ENCODE results near the gene ZCRB1. TPM values are rescaled to one million over a fixed set of nuclear protein-coding genes. Genes with fewer than 3 reads are reported as not detected.

ZCRB1 gene
- polyA plus RNA-seq, 2 donors, result 19.1 to 23.9 TPM

- no peak overlapping the region for H3K27ac ChIP-seq (ENCODE audit: low read depth in 2 of 2, low read length in 1 of 2)
- H3K9me3 ChIP-seq (ENCODE audit: control insufficient read depth in 2 of 2, insufficient read depth in 1 of 2, low read depth in 1 of 2, low read length in 1 of 2), result no peaks in the 10 kb centered on the region
- H3K36me3 ChIP-seq (ENCODE audit: control insufficient read depth in 2 of 2, insufficient read depth in 2 of 2, low read length in 1 of 2), result no peaks in the 10 kb centered on the region
- H3K4me3 ChIP-seq (ENCODE audit: low read depth in 1 of 2, low read length in 2 of 2), result no peak overlapping the region
- H3K27me3 ChIP-seq (ENCODE audit: control insufficient read depth in 1 of 2, insufficient read depth in 2 of 2, low read length in 2 of 2), result no peaks in the 10 kb centered on the region
- no peaks in the 10 kb centered on the region for H3K4me1 ChIP-seq (ENCODE audit: control insufficient read depth in 2 of 2, insufficient read depth in 2 of 2, low read length in 1 of 2)
Measured at GRCh38 chr12:42283739-42284138, 42.2 kb downstream of the ZCRB1 start.

- 77 to 85% methylated on average over 2 of the region's 2 CpGs for WGBS, 2 donors
- H3K27ac ChIP-seq (ENCODE audit: low read depth in 2 of 2, low read length in 1 of 2), result no peak overlapping the region
- no peaks in the 10 kb centered on the region for H3K4me1 ChIP-seq (ENCODE audit: control insufficient read depth in 2 of 2, insufficient read depth in 2 of 2, low read length in 1 of 2)
- H3K36me3 ChIP-seq (ENCODE audit: control insufficient read depth in 2 of 2, insufficient read depth in 2 of 2, low read length in 1 of 2), result no peaks in the 10 kb centered on the region
- no peak overlapping the region for H3K4me3 ChIP-seq (ENCODE audit: low read depth in 1 of 2, low read length in 2 of 2)
- H3K9me3 ChIP-seq (ENCODE audit: control insufficient read depth in 2 of 2, insufficient read depth in 1 of 2, low read depth in 1 of 2, low read length in 1 of 2), result no peaks in the 10 kb centered on the region
- H3K27me3 ChIP-seq (ENCODE audit: control insufficient read depth in 1 of 2, insufficient read depth in 2 of 2, low read length in 2 of 2), result no peaks in the 10 kb centered on the region
Measured at GRCh38 chr12:42282294-42282693, 43.6 kb downstream of the ZCRB1 start.

GRCh38 chr12:42281844-42282243 is 44.0 kb downstream of the ZCRB1 start:
- WGBS, 2 donors, result 61 to 79% methylated on average over 3 of the region's 3 CpGs
- no peaks in the 10 kb centered on the region for H3K36me3 ChIP-seq (ENCODE audit: control insufficient read depth in 2 of 2, insufficient read depth in 2 of 2, low read length in 1 of 2)
- H3K9me3 ChIP-seq (ENCODE audit: control insufficient read depth in 2 of 2, insufficient read depth in 1 of 2, low read depth in 1 of 2, low read length in 1 of 2), result no peaks in the 10 kb centered on the region
- no peaks in the 10 kb centered on the region for H3K27me3 ChIP-seq (ENCODE audit: control insufficient read depth in 1 of 2, insufficient read depth in 2 of 2, low read length in 2 of 2)
- H3K4me3 ChIP-seq (ENCODE audit: low read depth in 1 of 2, low read length in 2 of 2), result no peak overlapping the region
- no peaks in the 10 kb centered on the region for H3K4me1 ChIP-seq (ENCODE audit: control insufficient read depth in 2 of 2, insufficient read depth in 2 of 2, low read length in 1 of 2)
- no peak overlapping the region for H3K27ac ChIP-seq (ENCODE audit: low read depth in 2 of 2, low read length in 1 of 2)

- Histone ChIP-seq H3K4me1 (ENCODE audit: control insufficient read depth in 2 of 2, insufficient read depth in 2 of 2, low read length in 1 of 2) (no peaks in the 10 kb centered on the region), H3K36me3 (ENCODE audit: control insufficient read depth in 2 of 2, insufficient read depth in 2 of 2, low read length in 1 of 2) (no peaks in the 10 kb centered on the region), H3K27ac (ENCODE audit: low read depth in 2 of 2, low read length in 1 of 2) (no peak overlapping the region), H3K4me3 (ENCODE audit: low read depth in 1 of 2, low read length in 2 of 2) (no peak overlapping the region), H3K9me3 (ENCODE audit: control insufficient read depth in 2 of 2, insufficient read depth in 1 of 2, low read depth in 1 of 2, low read length in 1 of 2) (no peaks in the 10 kb centered on the region), H3K27me3 (ENCODE audit: control insufficient read depth in 1 of 2, insufficient read depth in 2 of 2, low read length in 2 of 2) (no peaks in the 10 kb centered on the region)
- WGBS, 2 donors, result 21 to 47% methylated on average over 3 of the region's 3 CpGs
Measured at GRCh38 chr12:42281278-42281677, 44.6 kb downstream of the ZCRB1 start.

- H3K4me3 ChIP-seq (ENCODE audit: low read depth in 1 of 2, low read length in 2 of 2), result no peak overlapping the region
- no peaks in the 10 kb centered on the region for H3K9me3 ChIP-seq (ENCODE audit: control insufficient read depth in 2 of 2, insufficient read depth in 1 of 2, low read depth in 1 of 2, low read length in 1 of 2)
- no peak overlapping the region for H3K27ac ChIP-seq (ENCODE audit: low read depth in 2 of 2, low read length in 1 of 2)
- no peaks in the 10 kb centered on the region for H3K36me3 ChIP-seq (ENCODE audit: control insufficient read depth in 2 of 2, insufficient read depth in 2 of 2, low read length in 1 of 2)
- no peaks in the 10 kb centered on the region for H3K4me1 ChIP-seq (ENCODE audit: control insufficient read depth in 2 of 2, insufficient read depth in 2 of 2, low read length in 1 of 2)
- H3K27me3 ChIP-seq (ENCODE audit: control insufficient read depth in 1 of 2, insufficient read depth in 2 of 2, low read length in 2 of 2), result no peaks in the 10 kb centered on the region
Measured at GRCh38 chr12:42278128-42278510, 47.8 kb downstream of the ZCRB1 start.

- Histone ChIP-seq H3K27me3 (ENCODE audit: control insufficient read depth in 1 of 2, insufficient read depth in 2 of 2, low read length in 2 of 2) (no peaks in the 10 kb centered on the region), H3K4me1 (ENCODE audit: control insufficient read depth in 2 of 2, insufficient read depth in 2 of 2, low read length in 1 of 2) (no peaks in the 10 kb centered on the region), H3K27ac (ENCODE audit: low read depth in 2 of 2, low read length in 1 of 2) (no peak overlapping the region), H3K36me3 (ENCODE audit: control insufficient read depth in 2 of 2, insufficient read depth in 2 of 2, low read length in 1 of 2) (no peaks in the 10 kb centered on the region), H3K4me3 (ENCODE audit: low read depth in 1 of 2, low read length in 2 of 2) (no peak overlapping the region), H3K9me3 (ENCODE audit: control insufficient read depth in 2 of 2, insufficient read depth in 1 of 2, low read depth in 1 of 2, low read length in 1 of 2) (peaks cover 0 to 2% of the 10 kb centered on the region in 2 donors)
- WGBS, 2 donors, result 74 to 81% methylated on average over 6 of the region's 6 CpGs
Measured at GRCh38 chr12:42277396-42278127, 48.3 kb downstream of the ZCRB1 start.

- no peak overlapping the region for H3K27ac ChIP-seq (ENCODE audit: low read depth in 2 of 2, low read length in 1 of 2)
- H3K9me3 ChIP-seq (ENCODE audit: control insufficient read depth in 2 of 2, insufficient read depth in 1 of 2, low read depth in 1 of 2, low read length in 1 of 2), result peaks cover 0 to 2% of the 10 kb centered on the region in 2 donors
- 94 to 97% methylated on average over 4 of the region's 4 CpGs for WGBS, 2 donors
- no peaks in the 10 kb centered on the region for H3K36me3 ChIP-seq (ENCODE audit: control insufficient read depth in 2 of 2, insufficient read depth in 2 of 2, low read length in 1 of 2)
- no peaks in the 10 kb centered on the region for H3K4me1 ChIP-seq (ENCODE audit: control insufficient read depth in 2 of 2, insufficient read depth in 2 of 2, low read length in 1 of 2)
- no peak overlapping the region for H3K4me3 ChIP-seq (ENCODE audit: low read depth in 1 of 2, low read length in 2 of 2)
- no peaks in the 10 kb centered on the region for H3K27me3 ChIP-seq (ENCODE audit: control insufficient read depth in 1 of 2, insufficient read depth in 2 of 2, low read length in 2 of 2)
Measured at GRCh38 chr12:42275499-42275898, 50.4 kb downstream of the ZCRB1 start.

- H3K9me3 ChIP-seq (ENCODE audit: control insufficient read depth in 2 of 2, insufficient read depth in 1 of 2, low read depth in 1 of 2, low read length in 1 of 2), result peaks cover 0 to 2% of the 10 kb centered on the region in 2 donors
- H3K36me3 ChIP-seq (ENCODE audit: control insufficient read depth in 2 of 2, insufficient read depth in 2 of 2, low read length in 1 of 2), result no peaks in the 10 kb centered on the region
- no peaks in the 10 kb centered on the region for H3K4me1 ChIP-seq (ENCODE audit: control insufficient read depth in 2 of 2, insufficient read depth in 2 of 2, low read length in 1 of 2)
- 95 to 99% methylated on average over 16 to 21 of the region's 21 CpGs for WGBS, 2 donors
- H3K27ac ChIP-seq (ENCODE audit: low read depth in 2 of 2, low read length in 1 of 2), result no peak overlapping the region
- H3K4me3 ChIP-seq (ENCODE audit: low read depth in 1 of 2, low read length in 2 of 2), result no peak overlapping the region
- H3K27me3 ChIP-seq (ENCODE audit: control insufficient read depth in 1 of 2, insufficient read depth in 2 of 2, low read length in 2 of 2), result no peaks in the 10 kb centered on the region
Measured at GRCh38 chr12:42273706-42274105, 52.2 kb downstream of the ZCRB1 start.

GRCh38 chr12:42270596-42270995 is 55.3 kb downstream of the ZCRB1 start:
- Histone ChIP-seq H3K27me3 (ENCODE audit: control insufficient read depth in 1 of 2, insufficient read depth in 2 of 2, low read length in 2 of 2) (no peaks in the 10 kb centered on the region), H3K36me3 (ENCODE audit: control insufficient read depth in 2 of 2, insufficient read depth in 2 of 2, low read length in 1 of 2) (no peaks in the 10 kb centered on the region), H3K4me1 (ENCODE audit: control insufficient read depth in 2 of 2, insufficient read depth in 2 of 2, low read length in 1 of 2) (peaks cover 0 to 5% of the 10 kb centered on the region in 2 donors), H3K27ac (ENCODE audit: low read depth in 2 of 2, low read length in 1 of 2) (no peak overlapping the region), H3K9me3 (ENCODE audit: control insufficient read depth in 2 of 2, insufficient read depth in 1 of 2, low read depth in 1 of 2, low read length in 1 of 2) (peaks cover 0 to 2% of the 10 kb centered on the region in 2 donors), H3K4me3 (ENCODE audit: low read depth in 1 of 2, low read length in 2 of 2) (no peak overlapping the region)
- WGBS, 2 donors, result 62 to 64% methylated on average over 4 of the region's 4 CpGs

GRCh38 chr12:42267413-42268190 is 58.3 kb downstream of the ZCRB1 start:
- Histone ChIP-seq H3K36me3 (ENCODE audit: control insufficient read depth in 2 of 2, insufficient read depth in 2 of 2, low read length in 1 of 2) (no peaks in the 10 kb centered on the region), H3K27ac (ENCODE audit: low read depth in 2 of 2, low read length in 1 of 2) (no peak overlapping the region), H3K4me1 (ENCODE audit: control insufficient read depth in 2 of 2, insufficient read depth in 2 of 2, low read length in 1 of 2) (peaks cover 0 to 5% of the 10 kb centered on the region in 2 donors), H3K4me3 (ENCODE audit: low read depth in 1 of 2, low read length in 2 of 2) (no peak overlapping the region), H3K9me3 (ENCODE audit: control insufficient read depth in 2 of 2, insufficient read depth in 1 of 2, low read depth in 1 of 2, low read length in 1 of 2) (no peaks in the 10 kb centered on the region), H3K27me3 (ENCODE audit: control insufficient read depth in 1 of 2, insufficient read depth in 2 of 2, low read length in 2 of 2) (no peaks in the 10 kb centered on the region)
- WGBS, 2 donors, result 84 to 91% methylated on average over 15 of the region's 15 CpGs

All from esophagus (tissue), 2 donors.